Muscle layer of colon (tissue), 2 donors: Measurements from ENCODE around the gene CDH2.
"Not testable (repeated sequence)": the region's sequence is repeated elsewhere in the genome, so short reads cannot be mapped to it uniquely, and the experiment has no call there.

Source experiments
- H3K27ac ChIP-seq: one replicate; pipeline ENCODE4 v1.7.0; 2013; ENCODE audit warnings: low read depth, mild to moderate bottlenecking, low read length, moderate library complexity
- H3K27me3 ChIP-seq, 2 donors: one replicate each; pipeline ENCODE4 v1.7.0; 2013; ENCODE audit warnings: low read length in 2 of 2, mild to moderate bottlenecking in 2 of 2; ENCODE audit not compliant: insufficient read depth in 2 of 2, control insufficient read depth in 1 of 2
- H3K36me3 ChIP-seq: one replicate; pipeline ENCODE4 v1.7.0; 2013; ENCODE audit warnings: mild to moderate bottlenecking, low read length; ENCODE audit not compliant: insufficient read depth
- H3K4me1 ChIP-seq: one replicate; pipeline ENCODE4 v1.7.0; 2013; ENCODE audit warnings: mild to moderate bottlenecking, low read length; ENCODE audit not compliant: insufficient read depth
- H3K4me3 ChIP-seq, 2 donors: one replicate each; pipeline ENCODE4 v1.7.0; 2013; ENCODE audit warnings: low read length in 2 of 2, low read depth in 1 of 2, mild to moderate bottlenecking in 1 of 2, moderate library complexity in 1 of 2
- H3K9ac ChIP-seq: one replicate; pipeline ENCODE4 v1.7.0; 2013; ENCODE audit warnings: low read length
- H3K9me3 ChIP-seq: one replicate; pipeline ENCODE4 v1.7.0; 2013; ENCODE audit warnings: mild to moderate bottlenecking, low read length
- donor health status: abdominal sarcoma.
- donor health status: Adenocarcinoma of cecum.

CDH2 gene

DNA sequence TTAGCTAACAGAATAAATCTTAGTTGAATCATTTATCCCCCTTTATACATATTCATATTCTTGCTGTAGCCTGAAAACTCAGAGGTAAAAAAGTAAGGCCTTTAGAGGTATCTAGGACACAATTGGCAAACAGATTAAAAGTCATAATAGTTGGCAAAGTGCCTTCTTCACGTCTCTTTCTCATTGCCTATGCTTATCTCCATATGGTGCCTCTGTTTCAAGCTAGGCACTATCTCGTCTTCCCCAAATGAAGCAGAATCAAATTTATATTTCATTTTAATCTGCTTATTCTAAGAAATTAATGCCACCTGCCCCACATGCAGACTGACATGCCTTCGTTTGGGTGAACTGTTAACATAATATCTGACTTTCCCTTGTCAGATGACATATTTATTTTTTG lies 245.4 kb downstream of the CDH2 start:
- H3K36me3 ChIP-seq = no peaks in the 10 kb centered on the region
- no peak overlapping the region for H3K27ac ChIP-seq
- no peak overlapping the region for H3K4me3 ChIP-seq
- H3K4me1 ChIP-seq = no peaks in the 10 kb centered on the region
- H3K9ac ChIP-seq = no peak overlapping the region
- H3K9me3 ChIP-seq = no peaks in the 10 kb centered on the region
- no peaks in the 10 kb centered on the region for H3K27me3 ChIP-seq

DNA sequence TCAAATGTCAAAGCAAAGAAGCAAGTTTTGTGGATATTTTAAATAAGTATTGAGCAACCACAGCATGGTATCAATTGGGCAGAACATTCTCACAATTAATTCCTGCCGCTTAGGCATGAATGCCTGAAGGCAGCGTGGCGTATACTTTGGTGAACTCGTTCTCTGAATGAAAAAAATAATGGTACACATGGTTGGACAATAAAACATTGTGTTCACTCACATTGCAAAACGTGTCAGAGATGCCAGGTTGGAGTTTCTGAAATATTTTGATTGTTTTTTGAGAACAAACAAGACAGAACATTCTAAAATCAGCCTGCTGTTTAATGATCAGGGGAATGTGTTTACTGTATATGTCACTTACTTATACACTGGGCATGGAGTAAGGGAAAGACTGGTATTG lies 254.2 kb downstream of the CDH2 start:
- Histone ChIP-seq H3K9ac (no peak overlapping the region), H3K4me3 (no peak overlapping the region), H3K4me1 (no peaks in the 10 kb centered on the region), H3K36me3 (no peaks in the 10 kb centered on the region), H3K27me3 (no peaks in the 10 kb centered on the region), H3K9me3 (no peaks in the 10 kb centered on the region), H3K27ac (no peak overlapping the region)

DNA sequence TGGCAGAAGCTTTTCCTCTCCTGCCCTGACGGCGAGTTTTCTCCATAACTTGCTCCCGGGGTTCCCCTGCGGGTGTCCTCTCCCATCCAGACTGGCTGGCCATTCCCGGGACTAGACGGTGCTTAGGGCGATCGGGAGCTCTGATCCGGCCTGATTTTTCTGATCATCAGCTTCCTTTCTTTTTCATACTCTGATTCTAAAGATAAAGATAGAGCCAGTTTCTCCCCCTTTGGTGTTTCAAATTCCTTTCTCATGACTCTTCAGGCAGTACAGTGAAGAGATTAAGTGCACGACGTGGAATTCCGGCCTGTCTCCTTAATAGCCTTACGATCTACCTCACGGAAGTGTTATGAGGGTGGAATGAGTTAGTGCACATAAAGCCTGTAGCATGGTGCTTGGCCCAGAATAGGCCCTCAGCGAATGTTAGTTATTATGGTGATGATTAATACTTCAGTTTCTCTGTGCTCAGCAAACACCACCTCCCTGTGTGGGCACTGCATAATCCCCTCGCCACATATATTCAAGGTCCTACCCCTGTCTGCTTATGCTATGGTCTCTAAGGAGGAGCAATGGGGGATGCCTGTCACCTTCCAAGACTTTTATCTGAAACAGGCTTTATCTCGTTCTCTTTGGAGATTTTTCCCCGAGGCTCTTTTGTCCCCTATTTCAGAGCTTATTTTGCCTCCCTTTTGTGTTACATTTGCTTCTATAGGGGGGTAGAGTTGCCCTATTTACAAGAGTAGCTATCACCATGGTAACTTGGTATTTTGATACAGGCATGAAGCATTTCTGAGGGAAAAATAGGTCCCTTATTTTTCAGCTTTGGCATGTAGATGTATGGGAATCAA lies 254.8 kb downstream of the CDH2 start:
- Histone ChIP-seq H3K27me3 (no peaks in the 10 kb centered on the region), H3K27ac (no peak overlapping the region), H3K36me3 (no peaks in the 10 kb centered on the region), H3K9ac (no peak overlapping the region), H3K9me3 (no peaks in the 10 kb centered on the region), H3K4me1 (no peaks in the 10 kb centered on the region), H3K4me3 (no peak overlapping the region)

DNA sequence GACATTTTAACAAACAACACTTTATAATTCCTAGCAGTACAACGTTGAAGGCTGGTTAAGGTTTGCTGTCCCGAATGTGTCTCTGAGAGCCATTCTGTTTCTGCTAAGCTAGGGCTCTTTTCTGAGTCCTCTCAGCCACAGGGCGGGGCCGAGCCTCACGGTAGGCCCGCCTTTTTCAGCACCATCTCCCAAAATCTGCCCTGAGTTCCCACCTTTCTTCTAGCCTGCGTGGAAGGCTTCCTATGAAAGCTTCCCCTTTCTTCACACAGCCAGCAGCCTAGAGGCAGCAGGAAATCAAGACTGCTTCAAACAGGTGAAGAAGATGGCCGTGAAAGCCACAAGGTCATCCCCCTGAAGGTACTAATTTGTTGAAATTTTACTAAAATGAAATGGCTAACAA lies 255.5 kb downstream of the CDH2 start:
- Histone ChIP-seq H3K4me1 (no peaks in the 10 kb centered on the region), H3K4me3 (no peak overlapping the region), H3K27me3 (no peaks in the 10 kb centered on the region), H3K27ac (no peak overlapping the region), H3K9me3 (no peaks in the 10 kb centered on the region), H3K9ac (no peak overlapping the region), H3K36me3 (no peaks in the 10 kb centered on the region)

DNA sequence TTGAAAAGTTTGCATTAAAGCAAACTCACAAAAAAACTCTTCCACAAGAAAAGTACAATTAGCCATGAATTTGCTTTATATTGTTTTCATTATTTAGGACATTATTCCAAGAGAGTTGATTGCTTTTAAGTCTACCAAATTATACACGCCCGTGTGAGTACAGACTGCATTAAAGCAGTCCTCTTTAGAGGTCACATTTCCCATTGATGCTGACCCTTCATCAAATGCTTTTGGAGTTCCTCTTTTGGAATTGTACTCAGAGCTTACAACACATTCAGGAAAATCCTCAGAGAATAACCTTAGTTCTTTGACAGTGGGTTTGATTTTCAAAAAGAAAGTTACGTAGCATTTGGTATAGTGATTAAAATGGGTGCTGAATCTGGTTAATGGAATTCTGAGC lies 256.1 kb downstream of the CDH2 start:
- H3K4me3 ChIP-seq = no peak overlapping the region
- no peaks in the 10 kb centered on the region for H3K27me3 ChIP-seq
- H3K9me3 ChIP-seq = no peaks in the 10 kb centered on the region
- no peaks in the 10 kb centered on the region for H3K36me3 ChIP-seq
- H3K27ac ChIP-seq = no peak overlapping the region
- H3K9ac ChIP-seq = no peak overlapping the region
- no peaks in the 10 kb centered on the region for H3K4me1 ChIP-seq

DNA sequence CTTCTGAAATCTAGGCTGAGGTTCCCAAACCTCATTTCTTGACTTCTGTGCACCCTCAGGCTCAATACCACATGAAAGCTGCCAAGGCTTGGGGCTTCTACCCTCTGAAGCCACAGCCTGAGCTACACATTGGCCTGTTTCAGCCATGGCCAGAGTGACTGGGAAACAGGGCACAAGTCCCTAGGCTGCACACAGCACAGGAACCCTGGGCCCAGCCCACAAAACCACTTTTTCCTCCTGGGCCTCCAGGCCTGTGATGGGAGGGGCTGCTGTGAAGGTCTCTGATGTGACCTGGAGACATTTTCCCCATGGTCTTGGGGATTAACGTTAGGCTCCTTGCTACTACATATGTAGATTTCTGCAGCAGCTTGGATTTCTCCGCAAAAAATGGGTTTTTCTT lies 270.7 kb downstream of the CDH2 start:
- H3K4me1 ChIP-seq, H3K9ac ChIP-seq, H3K9me3 ChIP-seq, H3K36me3 ChIP-seq, H3K27ac ChIP-seq, H3K27me3 ChIP-seq, H3K4me3 ChIP-seq: not testable (repeated sequence)

DNA sequence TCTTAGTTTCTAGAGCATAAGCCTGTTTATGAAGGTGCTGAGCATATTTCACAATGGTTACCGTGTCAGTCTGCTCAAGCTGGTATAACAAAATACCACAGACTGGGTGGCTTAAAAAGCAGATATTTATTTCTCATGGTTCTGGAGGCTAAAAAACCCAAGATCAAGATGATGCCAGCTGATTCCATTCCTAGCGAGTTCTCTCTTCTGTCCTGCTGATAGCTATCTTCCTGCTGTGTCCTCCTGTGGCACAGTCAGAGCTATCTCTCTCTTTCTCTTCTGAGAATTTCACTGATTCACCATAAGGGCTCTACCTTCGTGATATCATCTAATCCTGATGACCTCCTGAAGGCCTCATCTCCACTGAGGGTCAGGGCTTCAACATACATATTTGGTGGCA lies 273.0 kb downstream of the CDH2 start:
- no peak overlapping the region for H3K27ac ChIP-seq
- no peak overlapping the region for H3K9ac ChIP-seq
- no peak overlapping the region for H3K4me3 ChIP-seq
- no peaks in the 10 kb centered on the region for H3K36me3 ChIP-seq
- H3K27me3 ChIP-seq = no peaks in the 10 kb centered on the region
- no peaks in the 10 kb centered on the region for H3K4me1 ChIP-seq
- H3K9me3 ChIP-seq = no peaks in the 10 kb centered on the region

DNA sequence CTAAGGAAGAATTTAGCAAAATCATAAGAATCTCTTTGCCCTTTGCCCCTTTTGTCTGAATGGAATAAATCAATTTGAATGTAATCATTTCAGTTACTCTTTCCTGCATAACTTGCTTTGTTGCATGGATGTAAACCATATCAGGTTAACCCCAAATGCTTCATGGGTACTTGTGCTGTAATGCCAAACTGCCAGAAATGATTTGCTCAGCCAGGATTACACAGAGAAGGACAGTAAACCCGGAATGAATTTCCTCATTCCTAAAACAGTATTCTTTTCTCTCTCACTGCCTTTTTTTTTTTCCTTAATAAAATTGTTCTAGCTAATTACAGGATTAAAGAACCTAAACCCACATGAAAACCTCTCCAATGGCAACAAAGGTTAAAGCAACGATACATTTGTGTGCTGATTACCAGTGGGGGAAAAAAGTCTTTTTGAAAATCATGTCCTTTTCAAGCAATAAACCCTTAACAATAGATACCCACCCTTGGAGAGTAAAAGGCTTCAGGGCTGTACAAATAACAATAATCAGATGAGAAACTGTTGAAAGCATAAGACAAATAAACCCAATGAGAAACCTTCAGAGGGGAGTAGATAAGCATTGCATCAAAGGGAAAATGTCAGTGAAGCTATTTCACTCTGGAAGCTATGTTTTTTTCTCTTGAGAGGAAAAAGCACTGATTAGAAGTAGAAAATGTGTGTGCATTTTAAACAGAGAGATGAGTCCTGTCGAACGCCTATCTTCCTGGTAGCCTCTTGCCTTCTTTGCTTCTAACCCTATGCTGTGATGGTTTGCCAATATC lies 275.3 kb downstream of the CDH2 start:
- Histone ChIP-seq H3K9ac (no peak overlapping the region), H3K27ac (no peak overlapping the region), H3K36me3 (no peaks in the 10 kb centered on the region), H3K27me3 (no peaks in the 10 kb centered on the region), H3K9me3 (no peaks in the 10 kb centered on the region), H3K4me1 (no peaks in the 10 kb centered on the region), H3K4me3 (no peak overlapping the region)
